B cell (primary cell): ENCODE results near the gene ZNF3.

Source experiments
- CTCF ChIP-seq: fragments of 200-600 bp; IDR thresholded peaks from one replicate; pipeline ENCODE4 v1.8.0; 2022; ENCODE audit warnings: antibody characterized with exemption, mild to moderate bottlenecking
- EZH2 ChIP-seq: IDR thresholded peaks from 2 replicates; pipeline ENCODE4 v1.6.1; 2012; ENCODE audit warnings: borderline replicate concordance, low read depth, mild to moderate bottlenecking, moderate library complexity, low read length; ENCODE audit not compliant: insufficient read depth, poor library complexity, severe bottlenecking

GRCh38 chr7:100059251-100059739, 22.2 kb downstream of the ZNF3 start:
- no peak for TF ChIP-seq CTCF
- no peak for TF ChIP-seq EZH2
